ENCODE results near the gene VTCN1.

DNA sequence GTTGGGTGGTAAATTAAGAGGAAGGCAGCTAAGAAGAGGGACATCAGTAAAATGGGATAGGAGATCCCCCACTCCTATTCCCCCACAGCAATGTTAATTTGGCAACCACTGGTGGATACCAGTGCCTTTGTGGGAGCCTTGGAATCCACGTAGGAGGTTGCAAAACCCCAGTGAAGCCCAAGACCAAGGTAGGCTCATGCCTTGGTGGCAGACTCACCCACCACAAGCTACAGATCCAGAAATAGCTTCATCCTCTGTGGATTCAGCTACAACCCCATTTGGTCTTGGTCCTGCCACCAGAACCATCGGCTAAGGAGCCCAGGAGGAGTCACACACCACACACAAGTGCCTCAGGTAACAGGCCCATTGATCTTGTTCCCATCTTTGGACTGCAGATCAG lies 21.0 kb downstream of the VTCN1 start:
- TF ChIP-seq, protein P1, sequence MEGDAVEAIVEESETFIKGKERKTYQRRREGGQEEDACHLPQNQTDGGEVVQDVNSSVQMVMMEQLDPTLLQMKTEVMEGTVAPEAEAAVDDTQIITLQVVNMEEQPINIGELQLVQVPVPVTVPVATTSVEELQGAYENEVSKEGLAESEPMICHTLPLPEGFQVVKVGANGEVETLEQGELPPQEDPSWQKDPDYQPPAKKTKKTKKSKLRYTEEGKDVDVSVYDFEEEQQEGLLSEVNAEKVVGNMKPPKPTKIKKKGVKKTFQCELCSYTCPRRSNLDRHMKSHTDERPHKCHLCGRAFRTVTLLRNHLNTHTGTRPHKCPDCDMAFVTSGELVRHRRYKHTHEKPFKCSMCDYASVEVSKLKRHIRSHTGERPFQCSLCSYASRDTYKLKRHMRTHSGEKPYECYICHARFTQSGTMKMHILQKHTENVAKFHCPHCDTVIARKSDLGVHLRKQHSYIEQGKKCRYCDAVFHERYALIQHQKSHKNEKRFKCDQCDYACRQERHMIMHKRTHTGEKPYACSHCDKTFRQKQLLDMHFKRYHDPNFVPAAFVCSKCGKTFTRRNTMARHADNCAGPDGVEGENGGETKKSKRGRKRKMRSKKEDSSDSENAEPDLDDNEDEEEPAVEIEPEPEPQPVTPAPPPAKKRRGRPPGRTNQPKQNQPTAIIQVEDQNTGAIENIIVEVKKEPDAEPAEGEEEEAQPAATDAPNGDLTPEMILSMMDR (IDR thresholded peaks at IDR 0.05): no peak
- no peak for TF ChIP-seq POLR2A (IDR thresholded peaks at IDR 0.05)

Data from ovary (tissue), 3 donors.